ENCODE results near the gene RWDD3.

The RWDD3 gene

DNA sequence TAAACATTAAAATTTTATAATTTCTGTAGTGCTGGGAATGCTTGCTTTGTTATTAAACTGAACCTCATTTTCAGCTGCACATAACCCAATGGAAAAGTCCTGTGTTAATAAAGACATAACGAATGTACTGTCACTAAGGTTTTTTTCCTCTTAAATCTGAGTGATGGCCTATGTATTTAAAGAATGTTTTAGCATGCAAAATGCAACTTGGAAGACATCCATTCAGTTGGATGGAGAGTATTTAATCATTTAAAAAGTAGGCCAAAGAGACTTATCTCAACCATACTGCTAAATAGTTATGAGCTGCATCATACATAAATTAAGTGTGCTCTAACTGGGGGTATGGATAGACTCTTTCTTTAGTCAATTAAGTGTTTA, 48.5 kb downstream of the RWDD3 start:
- DNase-seq (ENCODE audit: low read depth, low spot score) = no peak

DNA sequence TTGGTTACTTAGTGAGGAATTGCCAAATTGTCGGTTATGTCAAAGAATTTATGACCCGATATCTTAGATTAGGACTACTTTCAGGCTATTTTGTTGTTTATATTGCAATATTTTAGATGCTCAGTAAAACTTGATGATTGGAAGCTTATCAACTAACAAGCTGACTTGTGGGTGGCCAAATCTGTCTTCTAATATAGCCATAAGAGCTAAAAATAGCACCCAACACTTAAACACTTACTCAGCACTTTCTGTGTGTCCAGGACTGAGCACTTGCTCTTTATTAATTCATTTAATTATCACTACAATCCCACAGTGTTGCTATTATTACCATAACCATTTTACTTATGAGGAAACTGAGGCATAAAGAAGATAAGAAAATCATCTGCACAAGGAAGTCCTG, 50.4 kb downstream of the RWDD3 start:
- no peak for DNase-seq (ENCODE audit: low read depth, low spot score)

- DNase-seq (ENCODE audit: low read depth, low spot score) = no peak
Measured at GRCh38 chr1:95286479-95286878, 52.5 kb downstream of the RWDD3 start.

DNA sequence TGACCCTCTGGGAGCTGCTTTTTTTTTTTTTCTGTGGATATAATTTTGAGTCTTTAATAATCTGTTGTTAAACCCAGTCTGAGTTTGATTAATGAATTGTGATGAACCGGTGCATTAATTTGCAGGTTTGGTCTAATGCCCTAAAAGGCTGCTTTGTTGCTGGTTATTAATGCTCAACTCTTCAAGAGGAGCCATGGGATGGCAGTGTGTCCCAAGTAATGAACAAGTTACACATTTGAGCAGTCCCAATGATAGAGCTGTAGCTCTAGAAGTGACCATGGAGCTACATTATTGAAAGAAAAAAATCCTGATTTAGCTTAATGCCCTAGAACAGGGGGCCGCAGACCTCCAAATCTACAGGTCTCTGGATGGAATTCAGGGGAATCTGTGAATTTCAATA, 53.1 kb downstream of the RWDD3 start:
- no peak for DNase-seq (ENCODE audit: low read depth, low spot score)

DNA sequence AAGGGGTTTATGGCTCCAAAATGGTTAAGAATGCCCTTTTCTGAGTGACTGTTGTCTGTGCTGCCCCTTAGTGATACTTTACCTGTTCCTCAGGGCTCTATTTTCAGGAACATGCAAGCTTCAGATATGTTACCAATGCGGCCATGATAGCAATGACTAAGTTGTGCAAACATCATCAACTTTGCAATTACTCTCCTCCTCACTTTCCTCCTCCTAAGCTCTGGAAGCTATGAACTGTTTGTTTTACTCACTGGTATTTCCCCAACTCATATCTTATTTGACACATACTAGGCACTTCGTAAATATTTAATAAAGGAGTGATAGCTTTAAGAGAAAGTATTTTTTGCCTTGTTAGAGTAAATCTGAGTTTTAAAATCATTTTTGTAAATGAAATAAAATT, 53.8 kb downstream of the RWDD3 start:
- DNase-seq (ENCODE audit: low read depth, low spot score) = no peak

Data from smooth muscle cell of the brain vasculature (primary cell).